Endothelial cell of umbilical vein (primary cell): ENCODE results near the gene TMEM191C. TPM values are rescaled to one million over a fixed set of nuclear protein-coding genes. Genes with fewer than 3 reads are reported as not detected.
"Not testable (repeated sequence)": the region's sequence is repeated elsewhere in the genome, so short reads cannot be mapped to it uniquely, and the experiment has no call there.

Experiments
- BruUV-seq: library from RNA; stranded (reverse); fragments of 400-500 nt; replicated peaks from 2 replicates; lab custom pipeline; 2021; lab: Mats Ljungman, UMichigan
- CTCF ChIA-PET: fragments of 300-600, 350-600 bp; sonication (Branson Sonifier 250); formaldehyde crosslinking; loops from one replicate; lab custom pipeline; 2021; ENCODE audit warnings: antibody characterized with exemption, inconsistent platforms; lab: Charles Lee
- POLR2A ChIA-PET: fragments of 300-600, 350-600 bp; sonication (Branson Sonifier 250); formaldehyde crosslinking; loops from one replicate; lab custom pipeline; 2021; ENCODE audit warnings: antibody characterized with exemption, inconsistent platforms; lab: Charles Lee
- DNase-seq: peaks from one replicate; pipeline ENCODE4 v3.0.0-alpha.2; 2011; ENCODE audit warnings: low read depth, low spot score
- FAIRE-seq: peaks from 2 replicates; lab custom pipeline; 2011; peaks lifted over from hg19 to GRCh38; lab: Jason Lieb, UNC
- H2AFZ ChIP-seq: 2 replicates; pipeline ENCODE4 v1.6.0; 2012; ENCODE audit warnings: low read depth, low read length, control low read depth, inconsistent platforms
- H3K27ac ChIP-seq: 2 replicates; pipeline ENCODE4 v1.5.1; 2011; ENCODE audit warnings: low read depth, mild to moderate bottlenecking, control low read depth, low read length, moderate library complexity; ENCODE audit not compliant: insufficient read depth
- H3K27me3 ChIP-seq, 2 experiments: 2 replicates each; pipeline versions ENCODE4 v1.6.0 to v1.6.1; 2011; ENCODE audit warnings: low read length in 2 of 2, mixed read lengths in 1 of 2; ENCODE audit not compliant: control insufficient read depth in 2 of 2, insufficient read depth in 2 of 2
- H3K36me3 ChIP-seq, 2 experiments: 2 replicates in 1 of 2; 3 replicates in 1 of 2; pipeline ENCODE4 v1.5.1; 2011; ENCODE audit warnings: low read length in 2 of 2, mild to moderate bottlenecking in 1 of 2, moderate library complexity in 1 of 2; ENCODE audit not compliant: control insufficient read depth in 2 of 2, insufficient read depth in 2 of 2; ENCODE audit errors: extremely low read depth in 1 of 2
- H3K4me1 ChIP-seq: 3 replicates; pipeline ENCODE4 v1.5.1; 2011; ENCODE audit warnings: mild to moderate bottlenecking, low read length; ENCODE audit not compliant: control insufficient read depth, insufficient read depth; ENCODE audit errors: extremely low read depth
- H3K4me2 ChIP-seq: 2 replicates; pipeline ENCODE4 v1.6.1; 2011; ENCODE audit warnings: low read length, control low read depth, mixed read lengths; ENCODE audit not compliant: insufficient read depth
- H3K4me3 ChIP-seq, 3 experiments: fragments of 200-600 bp in 1 of 3; sonication (generic), shearing (Covaris generic) in 1 of 3; replicated peaks in 1 of 3; 2 replicates each; pipeline ENCODE4 v1.5.1; 2011 to 2016; ENCODE audit warnings: control low read depth in 3 of 3, low read length in 3 of 3, mild to moderate bottlenecking in 2 of 3, inconsistent platforms in 1 of 3, low read depth in 1 of 3, moderate library complexity in 1 of 3; ENCODE audit not compliant: insufficient read depth in 1 of 3
- H3K79me2 ChIP-seq: 2 replicates; pipeline ENCODE4 v1.6.0; 2012; ENCODE audit warnings: low read length, inconsistent platforms; ENCODE audit not compliant: control insufficient read depth, insufficient read depth
- H3K9ac ChIP-seq: replicated peaks from 2 replicates; pipeline ENCODE3; 2011; ENCODE audit warnings: low read length, control low read depth; ENCODE audit not compliant: insufficient read depth; ENCODE audit errors: extremely low read depth
- H3K9me1 ChIP-seq: replicated peaks from 3 replicates; pipeline ENCODE4 v1.6.0; 2011; ENCODE audit warnings: mild to moderate bottlenecking, low read length; ENCODE audit not compliant: control insufficient read depth, insufficient read depth; ENCODE audit errors: extremely low read depth
- H3K9me3 ChIP-seq: replicated peaks from 2 replicates; pipeline ENCODE4 v1.5.1; 2012; ENCODE audit warnings: low read length, inconsistent platforms; ENCODE audit not compliant: control insufficient read depth, insufficient read depth
- H4K20me1 ChIP-seq: replicated peaks from 2 replicates; pipeline ENCODE3; 2011; ENCODE audit warnings: mild to moderate bottlenecking, low read length; ENCODE audit not compliant: control insufficient read depth, insufficient read depth; ENCODE audit errors: extremely low read depth
- dilution Hi-C: fragments of 300-500 bp; cut with MboI; formaldehyde crosslinking; loops from one replicate; pipeline ENCODE4 v1.15.0; 2019; ENCODE audit warnings: low sequenced_read_pairs; ENCODE audit not compliant: extremely low pct_ligation_motif_present
- intact Hi-C: fragments of 100-400 bp; cut with micrococcal nuclease; formaldehyde crosslinking; loops from one replicate; pipeline ENCODE4 v1.10.0; 2022
- polyA plus RNA-seq, 4 experiments: library from polyadenylated mRNA; depleted of rRNA in 3 of 4; stranded (reverse) in 3 of 4; unstranded in 1 of 4; fragments of >200 nt; gene quantifications; 2 replicates each; pipeline versions ENCODE4 v1.2.1 to v1.2.3, GENCODE V29; 2011 to 2012; ENCODE audit warnings: missing spikeins in 1 of 4
- total RNA-seq: library from RNA; stranded (reverse); gene quantifications from 2 replicates; pipeline ENCODE4 v1.2.3, GENCODE V29; 2021

The TMEM191C gene
- total and polyA plus RNA-seq, 2 donors (not counting 3 experiments of a cell fraction or from before 2014, with no cell fraction given), result 0.47 to 1.2 TPM

DNA sequence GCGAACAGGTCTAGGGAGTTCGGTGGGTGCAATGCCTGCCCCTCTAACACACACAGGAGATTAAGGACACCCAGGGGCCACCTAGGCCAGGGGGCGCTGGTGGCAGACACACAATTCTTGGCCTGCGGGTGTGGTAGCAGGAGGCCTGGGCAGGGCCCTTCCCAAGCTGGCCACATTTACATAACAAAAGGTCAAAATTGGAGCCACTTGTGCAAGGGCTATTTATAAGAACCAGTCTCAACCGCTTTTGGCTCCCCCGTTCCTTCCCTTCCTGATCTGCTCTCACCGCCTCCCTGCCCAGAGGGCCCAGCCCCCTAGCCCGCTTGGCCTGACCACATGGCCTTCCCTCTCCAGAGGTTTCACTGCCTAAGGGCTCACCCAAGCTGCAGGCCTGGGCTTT lies 25.1 kb downstream of the TMEM191C start:
- intact Hi-C loops, H3K4me2 ChIP-seq, FAIRE-seq, H2AFZ ChIP-seq, H3K27ac ChIP-seq, DNase-seq, H3K4me3 ChIP-seq, H3K27me3 ChIP-seq, H3K36me3 ChIP-seq, H4K20me1 ChIP-seq, H3K9me1 ChIP-seq, H3K4me1 ChIP-seq, H3K9ac ChIP-seq, BruUV-seq, H3K9me3 ChIP-seq, CTCF ChIA-PET, dilution Hi-C loops, POLR2A ChIA-PET, H3K79me2 ChIP-seq: not testable (repeated sequence)

- intact Hi-C loops, dilution Hi-C loops, H3K4me1 ChIP-seq: not testable (repeated sequence)
Measured at GRCh38 chr22:21493789-21494782, 26.9 kb downstream of the TMEM191C start.

GRCh38 chr22:21497984-21498383 lies 30.8 kb downstream of the TMEM191C start:
- H3K4me2 ChIP-seq, H2AFZ ChIP-seq, H3K36me3 ChIP-seq, H3K9me1 ChIP-seq, DNase-seq, H3K9ac ChIP-seq, POLR2A ChIA-PET, FAIRE-seq, H3K4me1 ChIP-seq, H3K4me3 ChIP-seq, BruUV-seq, H3K9me3 ChIP-seq, H4K20me1 ChIP-seq, H3K27ac ChIP-seq, H3K27me3 ChIP-seq, dilution Hi-C loops, CTCF ChIA-PET, intact Hi-C loops, H3K79me2 ChIP-seq: not testable (repeated sequence)

More at GRCh38 chr22:21493789-21494782, 26.9 kb downstream of the TMEM191C start:
- H4K20me1 ChIP-seq, H3K9me3 ChIP-seq, BruUV-seq, H3K9me1 ChIP-seq, H3K9ac ChIP-seq, DNase-seq, FAIRE-seq, H3K27me3 ChIP-seq, H3K4me3 ChIP-seq, H3K4me2 ChIP-seq, POLR2A ChIA-PET, H3K36me3 ChIP-seq, H2AFZ ChIP-seq, CTCF ChIA-PET, H3K79me2 ChIP-seq, H3K27ac ChIP-seq: not testable (repeated sequence)

- H3K9ac ChIP-seq, H3K27ac ChIP-seq, POLR2A ChIA-PET, intact Hi-C loops, H3K27me3 ChIP-seq, H3K9me3 ChIP-seq, H2AFZ ChIP-seq, FAIRE-seq, DNase-seq, H4K20me1 ChIP-seq, BruUV-seq, dilution Hi-C loops, H3K9me1 ChIP-seq, H3K79me2 ChIP-seq, CTCF ChIA-PET, H3K4me1 ChIP-seq, H3K4me2 ChIP-seq, H3K4me3 ChIP-seq, H3K36me3 ChIP-seq: not testable (repeated sequence)
Measured at GRCh38 chr22:21498489-21498888, 31.3 kb downstream of the TMEM191C start.
